SKM-1 (cell line): ENCODE data around the gene SYNE2.
A peak's percentile ranks its signal among the peaks of the same experiment; 100 is the strongest.
"Not testable (repeated sequence)": the region's sequence is repeated elsewhere in the genome, so short reads cannot be mapped to it uniquely, and the experiment has no call there.

Source experiments
- DNase-seq: peaks from one replicate; lab custom pipeline; 2025; ENCODE audit not compliant: unreplicated experiment; lab: John Stamatoyannopoulos, UW

SYNE2 gene

DNA sequence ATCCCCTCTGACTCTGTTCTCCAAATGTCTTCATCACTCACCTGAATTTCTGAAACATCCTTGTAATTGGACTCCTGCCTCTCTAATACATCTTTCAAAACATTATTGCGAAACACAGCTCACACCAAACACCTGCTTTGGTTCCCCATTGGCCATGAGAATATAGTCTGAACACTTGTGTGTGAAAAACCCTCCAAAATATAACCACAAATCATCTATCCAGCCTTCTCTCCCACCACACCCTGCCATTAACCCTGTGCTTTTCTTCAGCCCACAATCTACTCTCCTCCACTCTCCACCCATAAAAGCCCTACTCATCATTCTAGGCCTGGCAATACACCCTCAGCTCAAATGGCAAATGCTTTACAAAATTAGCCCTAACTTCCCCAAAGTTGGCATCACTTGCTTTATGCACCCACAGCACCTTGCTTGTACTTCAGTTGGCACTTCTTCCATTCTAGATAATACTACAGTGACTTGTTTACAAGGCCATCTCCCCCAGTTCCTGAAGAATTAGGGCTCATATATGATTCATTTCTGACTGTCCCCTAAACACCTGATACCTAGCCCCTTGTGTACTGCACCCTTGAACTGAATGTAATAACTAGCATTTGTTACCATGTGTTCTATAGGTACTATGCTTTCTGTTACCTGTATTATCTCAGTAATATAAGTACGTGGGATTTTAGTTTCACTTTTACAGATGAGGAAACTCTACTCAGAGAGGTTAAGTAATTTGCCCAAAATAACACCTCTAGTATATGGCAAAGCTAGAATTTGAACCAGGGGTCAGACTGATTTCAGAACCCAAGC lies 17.3 kb downstream of the SYNE2 start:
- not testable (repeated sequence) for DNase-seq

DNA sequence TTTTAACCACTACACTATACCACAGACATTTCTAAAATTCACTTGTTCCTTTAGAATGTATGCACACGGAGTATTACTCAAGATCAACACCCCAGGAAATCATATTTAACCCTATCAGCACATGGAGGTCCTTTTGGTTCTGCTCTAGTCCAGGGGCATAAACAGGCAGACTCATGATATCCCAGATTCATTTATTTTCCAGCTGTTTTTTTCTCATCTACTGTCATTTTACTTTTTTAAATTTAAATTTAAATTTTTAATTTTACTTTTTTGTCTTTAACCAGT lies 17.9 kb downstream of the SYNE2 start:
- not testable (repeated sequence) for DNase-seq

DNA sequence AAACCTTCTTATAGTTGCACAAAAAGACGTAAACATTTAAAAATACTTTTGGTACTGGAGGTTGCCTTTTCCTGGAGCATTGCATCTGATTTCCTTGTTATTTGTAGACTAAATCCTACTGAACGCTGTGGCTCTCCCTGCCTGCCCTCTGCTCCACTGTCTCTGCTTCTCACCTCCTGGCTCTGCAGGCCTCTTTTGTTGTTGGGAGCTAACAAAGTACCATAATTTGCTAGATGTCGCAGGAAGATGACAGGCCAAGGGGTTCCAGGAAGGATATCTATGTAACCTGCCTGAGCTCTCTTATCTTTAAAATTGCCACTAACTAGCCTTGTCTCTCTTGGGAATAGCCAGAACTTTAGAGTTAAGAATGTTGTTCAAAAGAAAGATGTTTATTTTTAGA lies 21.4 kb downstream of the SYNE2 start:
- DNase-seq = no peak

GRCh38 chr14:63875311-63875710 lies 22.5 kb downstream of the SYNE2 start:
- DNase-seq = no peak

- no peak for DNase-seq
These were observed 24.7 kb downstream of the SYNE2 start for GRCh38 chr14:63877550-63877939.

- DNase-seq = no peak
These were observed 25.2 kb downstream of the SYNE2 start for GRCh38 chr14:63878052-63878451.

- DNase-seq = no peak
These were observed 26.0 kb downstream of the SYNE2 start for GRCh38 chr14:63878792-63879191.

DNA sequence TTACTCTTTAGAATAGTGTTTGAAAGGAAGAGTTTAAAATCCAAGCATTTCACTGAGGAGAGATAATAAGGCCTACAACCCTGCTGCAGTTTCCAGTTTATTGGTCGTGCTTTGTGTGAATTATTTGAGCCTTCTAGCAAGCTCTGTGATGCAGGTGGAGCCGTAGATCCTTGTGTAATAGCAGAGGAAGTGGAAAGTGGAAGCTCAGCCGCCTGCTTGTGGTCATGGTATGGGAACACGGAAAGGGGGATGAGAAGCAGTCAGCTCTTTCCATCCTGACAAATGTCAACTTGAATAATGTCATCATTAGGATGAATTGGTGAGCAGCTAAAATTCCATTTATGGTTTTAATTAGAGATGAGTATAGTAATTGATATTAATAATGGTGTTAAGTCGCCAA lies 29.1 kb downstream of the SYNE2 start:
- no peak for DNase-seq

DNA sequence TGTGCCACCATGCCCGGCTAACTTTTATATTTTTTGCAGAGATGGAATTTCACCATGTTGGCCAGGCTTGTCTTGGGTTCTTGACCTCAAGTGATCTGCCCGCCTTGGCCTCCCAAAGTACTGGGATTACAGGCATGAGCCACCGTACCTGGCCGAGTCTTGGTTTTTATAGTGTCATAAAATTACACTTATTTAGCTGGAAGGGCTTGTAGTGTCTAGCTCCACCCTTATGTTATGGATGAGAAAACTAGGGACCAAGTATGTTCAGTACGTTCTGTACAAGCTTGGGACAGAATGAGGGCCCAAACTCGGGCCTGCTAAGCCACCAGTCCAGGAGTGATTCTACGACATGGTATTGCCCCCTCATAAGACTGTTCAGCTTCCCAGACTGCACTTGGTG lies 35.1 kb downstream of the SYNE2 start:
- DNase-seq = no peak

- DNase-seq = no peak
These were observed 37.7 kb downstream of the SYNE2 start for GRCh38 chr14:63890553-63890952.

DNA sequence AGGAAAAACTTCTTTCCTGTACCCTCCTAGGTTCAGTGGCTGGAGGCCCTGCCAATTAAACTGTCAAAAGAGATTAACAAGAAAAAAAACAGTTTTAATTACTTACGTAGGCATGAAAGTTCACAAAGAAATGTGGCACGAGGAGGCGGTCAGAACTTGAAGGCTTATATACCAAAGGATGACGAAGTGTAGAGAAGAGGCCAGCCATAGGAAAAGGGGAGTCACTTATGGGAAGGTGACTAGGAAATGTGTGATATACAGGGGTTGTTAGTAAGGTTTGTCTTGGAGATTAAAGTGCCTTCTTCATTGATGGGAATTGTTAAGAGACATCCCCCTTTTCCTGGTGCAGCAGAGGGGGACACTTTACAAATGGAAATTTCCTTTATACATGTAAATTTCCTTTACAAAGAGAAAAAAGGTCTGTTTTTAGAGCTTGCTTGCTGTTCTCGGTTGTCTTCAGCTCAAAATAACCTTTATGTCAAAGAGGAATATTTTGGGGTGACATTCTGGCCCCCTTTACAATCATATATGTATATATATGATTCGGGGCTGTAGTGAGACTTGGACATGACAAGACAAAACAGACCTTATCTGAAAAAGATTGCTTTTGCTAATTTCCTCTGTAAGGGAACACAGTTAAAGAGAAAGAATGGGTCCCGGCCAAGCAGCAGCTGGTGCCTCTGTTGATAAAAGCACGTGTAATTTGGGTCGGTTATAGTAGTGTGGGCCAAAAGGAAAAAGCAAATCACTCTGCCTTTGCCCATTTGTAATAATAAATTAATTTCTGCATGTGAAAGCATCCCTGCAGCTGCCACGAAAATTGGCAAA lies 38.6 kb downstream of the SYNE2 start:
- DNase-seq = no peak

GRCh38 chr14:63892265-63892664 lies 39.5 kb downstream of the SYNE2 start:
- DNase-seq = no peak

DNA sequence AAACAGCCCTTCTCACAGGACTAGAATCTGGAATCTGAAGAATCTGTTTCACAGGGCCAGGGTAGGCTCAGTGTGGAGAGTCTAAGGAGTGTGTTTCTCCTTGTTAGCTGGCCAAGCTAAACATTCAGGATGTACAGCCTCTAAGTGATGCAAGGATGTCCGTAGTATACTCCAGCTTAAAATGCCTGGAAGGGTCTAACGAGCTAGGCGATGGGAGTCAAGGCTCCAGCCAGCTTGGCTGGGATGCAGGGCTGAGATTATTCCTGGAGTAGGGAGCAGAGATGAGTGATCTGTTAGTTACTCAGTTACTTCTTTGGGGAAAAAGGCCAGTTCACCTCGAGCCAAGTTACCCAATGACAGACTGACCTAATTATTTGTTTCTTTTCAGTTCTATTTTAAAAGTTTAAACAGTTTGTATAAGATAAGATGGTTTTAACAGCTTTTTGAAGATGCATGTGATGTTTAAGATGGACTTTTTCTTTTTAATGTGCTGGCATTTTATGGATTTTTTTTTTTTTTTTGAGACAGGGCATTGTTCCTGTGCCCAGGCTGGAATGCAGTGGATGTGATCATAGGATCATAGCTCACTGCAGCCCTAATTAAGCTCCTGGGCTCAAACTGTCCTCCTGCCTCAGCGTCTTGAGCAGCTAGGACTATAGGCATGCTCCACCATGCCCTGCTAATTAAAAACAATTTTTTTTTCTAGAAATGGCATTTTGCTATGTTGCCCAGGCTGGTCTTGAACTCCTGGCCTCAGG lies 41.1 kb downstream of the SYNE2 start:
- no peak for DNase-seq

DNA sequence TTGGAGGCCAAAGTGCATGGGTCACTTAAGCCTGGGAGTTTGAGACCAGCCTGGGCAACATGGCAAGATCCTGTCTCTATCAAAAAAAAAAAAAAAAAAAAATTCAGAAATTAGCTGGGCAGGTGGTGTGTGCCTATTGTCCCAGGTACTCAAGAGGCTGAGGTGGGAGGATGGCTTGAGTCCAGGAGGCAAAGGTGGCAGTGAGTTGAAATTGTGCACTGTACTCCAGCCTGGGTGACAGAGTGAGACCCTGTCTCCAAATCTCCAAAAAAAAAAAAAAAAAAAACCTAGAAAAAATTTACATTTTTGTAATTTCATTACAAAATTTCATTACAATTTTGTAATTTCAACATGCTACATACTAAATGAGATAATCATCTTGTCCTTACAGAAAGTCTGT lies 42.7 kb downstream of the SYNE2 start:
- no peak for DNase-seq

DNA sequence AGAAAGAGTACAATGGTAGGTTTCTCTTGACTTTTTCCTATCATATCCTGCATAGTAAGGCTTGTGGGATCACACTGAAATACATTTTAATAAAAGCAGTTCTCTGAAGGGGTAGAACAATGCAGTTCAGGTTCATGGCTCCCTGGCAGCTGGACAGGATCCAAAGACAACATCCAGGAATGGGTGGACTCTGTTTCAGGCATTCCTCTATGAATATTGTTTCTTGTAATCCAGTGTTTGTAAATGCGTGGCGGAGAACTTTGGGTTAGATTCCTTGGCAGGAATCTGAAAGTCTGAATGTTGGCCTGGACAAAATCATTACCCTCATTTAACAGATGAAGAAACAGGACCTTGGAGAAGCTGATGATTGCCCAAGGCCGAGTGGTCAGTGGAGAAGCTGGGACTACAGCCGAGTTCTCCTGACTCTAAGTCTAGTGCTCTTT lies 43.5 kb downstream of the SYNE2 start:
- no peak for DNase-seq

- no peak for DNase-seq
These were observed 44.9 kb downstream of the SYNE2 start for GRCh38 chr14:63897721-63898163.

GRCh38 chr14:63899953-63900352 lies 47.1 kb downstream of the SYNE2 start:
- DNase-seq = no peak

DNA sequence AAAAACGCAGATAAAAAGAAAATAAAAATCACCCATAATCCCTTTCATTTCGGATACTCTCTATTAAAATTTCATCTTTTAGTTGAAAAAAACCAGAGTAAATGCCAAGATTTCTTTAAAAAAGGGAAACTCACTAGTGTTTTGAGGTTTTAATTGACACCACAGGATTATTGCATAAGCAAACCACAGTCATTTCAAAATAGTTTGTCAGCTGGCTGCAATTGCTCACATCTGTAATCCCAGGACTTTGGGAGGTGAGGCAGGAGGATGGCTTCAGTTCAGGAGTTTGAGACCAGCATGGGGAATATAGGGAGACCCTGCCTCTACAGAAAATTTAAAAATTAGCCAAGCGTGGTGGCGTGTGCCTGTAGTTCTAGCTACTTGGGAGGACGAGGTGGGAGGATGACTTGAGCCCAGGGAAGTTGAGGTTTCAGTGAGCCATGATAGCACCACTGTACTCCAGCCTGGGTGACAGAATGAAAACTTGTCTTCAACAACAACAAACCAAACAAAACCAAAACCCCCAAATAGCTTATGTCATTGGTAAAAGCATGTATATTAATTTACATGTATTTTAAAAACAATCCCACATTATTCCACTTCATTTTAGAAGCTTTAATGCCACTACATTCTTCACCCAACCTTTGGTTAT lies 48.8 kb downstream of the SYNE2 start:
- DNase-seq = peak; percentile 9

- no peak for DNase-seq
These were observed 49.7 kb downstream of the SYNE2 start for GRCh38 chr14:63902375-63902976.

- no peak for DNase-seq
These were observed 51.9 kb downstream of the SYNE2 start for GRCh38 chr14:63904724-63905123.

- no peak for DNase-seq
These were observed 52.6 kb downstream of the SYNE2 start for GRCh38 chr14:63905370-63905769.
